Fibroblast of skin of abdomen (primary cell): ENCODE data around the gene PBLD.
"Not testable (repeated sequence)": the region's sequence is repeated elsewhere in the genome, so short reads cannot be mapped to it uniquely, and the experiment has no call there.

ENCODE experiments used
- DNase-seq: peaks from one replicate; pipeline ENCODE4 v3.0.0-alpha.2; 2013

The PBLD gene

DNA sequence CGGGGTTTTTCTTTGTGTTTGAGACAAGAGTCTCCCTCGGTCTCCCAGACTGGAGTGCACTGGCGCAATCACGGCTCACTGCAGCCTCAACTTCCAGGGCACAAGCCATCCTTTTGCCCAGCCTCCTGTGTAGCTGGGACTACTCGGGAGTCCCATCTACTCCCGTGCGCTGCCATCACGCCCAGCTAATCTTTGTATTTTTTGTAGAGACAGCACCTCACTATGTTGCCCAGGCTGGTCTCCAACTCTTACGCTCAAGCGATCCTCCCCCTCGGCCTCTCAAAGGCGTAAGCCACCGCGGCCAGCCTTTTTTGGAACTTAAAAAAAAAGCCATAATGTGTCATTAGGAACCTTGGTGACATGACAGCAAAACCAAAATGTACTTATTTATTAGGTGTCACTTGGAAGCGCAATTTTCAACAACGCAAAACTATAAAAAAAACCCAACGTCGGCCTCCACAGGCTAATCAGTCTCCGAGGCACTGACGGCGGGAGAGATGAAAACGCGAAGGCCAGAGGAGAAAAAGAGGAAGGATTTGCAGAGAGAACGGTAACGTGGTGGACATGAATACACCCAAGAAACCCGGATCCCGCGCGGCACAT lies 1.8 kb downstream of the PBLD start:
- DNase-seq, result peak; percentile 20

DNA sequence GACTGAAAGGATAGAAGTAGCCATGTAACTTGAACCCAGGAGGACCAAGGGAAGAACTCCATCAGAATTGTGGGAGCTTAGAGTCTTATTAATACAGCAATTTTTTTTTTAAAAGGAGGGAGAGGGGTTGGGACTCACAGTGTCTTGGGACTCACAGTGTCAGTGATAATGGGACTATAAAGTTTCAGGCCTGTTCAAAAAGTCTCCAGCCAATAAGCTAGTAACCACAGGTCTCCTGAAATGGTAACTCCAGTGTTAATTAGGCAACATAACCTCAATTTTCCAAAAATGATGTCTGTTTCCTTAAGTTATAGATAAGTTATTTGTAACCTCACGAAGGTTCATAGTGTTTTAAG lies 3.2 kb downstream of the PBLD start:
- no peak for DNase-seq

DNA sequence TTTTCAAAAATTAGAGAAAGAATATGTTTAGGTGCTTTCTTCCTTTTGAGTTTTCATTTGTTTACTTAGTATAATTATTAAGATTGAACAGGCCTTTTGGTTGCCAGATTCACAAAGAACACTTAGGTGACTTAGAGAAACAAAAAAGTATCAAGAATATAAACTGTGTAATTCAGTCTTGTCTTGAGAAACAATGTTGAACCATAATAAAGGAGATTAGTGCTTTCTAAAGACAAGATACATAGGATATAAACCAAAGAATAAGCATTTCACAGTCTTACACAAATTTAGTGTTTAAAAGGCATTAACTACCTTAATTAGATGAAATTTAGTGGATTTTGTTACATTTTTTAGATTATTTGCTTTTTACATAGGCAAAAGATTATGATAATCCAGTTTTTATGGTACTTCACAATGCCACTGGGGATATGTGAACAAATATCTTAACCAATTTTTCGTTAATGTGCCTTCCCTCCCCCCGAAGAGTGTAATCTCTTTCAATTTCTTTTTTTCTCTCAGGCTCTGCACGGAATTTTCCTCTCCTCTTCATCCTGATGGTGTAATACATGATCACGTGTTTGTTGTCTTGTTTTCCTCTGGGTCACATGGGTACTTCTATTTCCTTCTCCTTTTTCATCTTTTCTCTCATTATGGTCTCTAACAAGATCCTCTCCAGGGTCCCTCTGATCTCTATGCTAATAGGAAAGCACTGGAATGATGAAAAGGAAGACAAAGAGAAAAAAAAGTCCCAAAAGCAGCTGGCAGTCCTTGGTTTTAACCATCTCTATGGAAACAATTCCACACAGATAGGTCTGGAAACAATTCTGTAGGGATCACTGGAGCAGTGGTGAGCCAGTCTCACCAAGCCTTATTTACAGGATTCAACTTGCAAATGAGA lies 4.6 kb downstream of the PBLD start:
- peak; percentile 66 for DNase-seq

DNA sequence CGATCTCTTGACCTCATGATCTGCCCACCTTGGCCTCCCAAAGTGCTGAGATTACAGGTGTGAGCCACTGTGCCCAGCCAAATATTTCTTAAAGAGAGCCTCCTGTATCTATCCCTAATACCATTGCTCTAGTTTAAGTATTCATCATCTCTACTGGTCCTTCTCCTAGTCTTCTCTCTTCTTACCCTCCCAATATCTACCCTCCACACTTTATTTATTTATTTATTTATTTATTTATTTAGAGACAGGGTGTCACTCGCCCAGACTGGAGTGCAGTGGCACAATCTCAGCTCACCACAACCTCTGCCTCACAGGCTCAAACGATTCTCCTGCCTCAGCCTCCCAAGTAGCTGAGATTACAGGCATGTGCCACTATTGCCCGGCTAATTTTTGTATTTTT lies 8.3 kb downstream of the PBLD start:
- DNase-seq, result not testable (repeated sequence)

DNA sequence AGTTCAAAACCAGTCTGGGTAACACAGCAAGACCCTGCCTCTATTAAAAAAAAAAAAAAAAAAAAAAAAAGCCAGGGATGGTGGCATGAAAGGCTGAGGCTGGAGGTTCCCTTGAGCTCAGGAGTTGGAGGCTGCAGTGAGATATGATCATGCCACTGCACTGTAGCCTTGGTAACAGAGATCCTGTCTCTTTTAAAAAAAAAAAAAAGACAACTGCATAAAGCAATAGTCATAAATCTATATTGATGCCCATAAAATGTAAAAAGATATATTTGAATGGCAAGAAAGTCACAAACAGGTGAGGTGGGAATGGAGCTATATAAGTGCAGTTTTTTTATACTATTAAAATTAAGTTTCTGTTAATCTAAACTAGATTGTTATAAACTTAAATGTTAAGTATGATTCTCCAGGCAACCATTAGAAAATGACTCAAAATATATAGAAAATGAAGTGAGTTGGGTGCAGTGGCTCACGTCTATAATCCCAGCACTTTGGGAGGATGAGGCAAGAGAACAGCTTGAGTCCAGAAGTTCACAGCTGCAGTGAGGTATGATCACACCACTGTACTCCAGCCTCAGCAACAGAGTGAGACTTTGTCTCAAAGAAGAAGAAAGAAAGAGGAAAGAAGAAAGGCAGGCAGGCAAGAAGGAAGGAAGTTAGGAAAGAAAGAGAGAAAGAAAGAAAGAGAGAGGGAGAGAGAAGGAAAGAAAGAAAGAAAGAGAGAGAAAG lies 14.2 kb downstream of the PBLD start:
- no peak for DNase-seq

DNA sequence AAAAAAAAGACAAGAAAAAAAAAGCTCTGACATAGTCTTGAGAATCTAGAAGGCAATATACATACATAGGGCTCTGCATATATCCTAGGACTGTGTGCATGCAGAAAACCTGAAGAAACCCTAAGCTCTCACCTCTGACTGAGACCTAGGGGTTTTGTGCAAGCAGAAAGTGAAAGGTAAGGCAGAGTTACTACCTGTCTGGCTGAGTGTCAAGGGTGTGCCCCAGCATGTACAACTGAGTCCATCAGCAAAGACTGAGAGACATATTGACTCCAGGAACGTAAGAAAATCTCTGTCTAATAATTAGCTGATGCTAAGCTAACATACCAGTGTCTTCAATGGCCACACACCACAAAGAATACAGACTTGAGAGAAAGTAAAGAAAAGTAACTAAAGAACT lies 17.1 kb downstream of the PBLD start:
- no peak for DNase-seq

DNA sequence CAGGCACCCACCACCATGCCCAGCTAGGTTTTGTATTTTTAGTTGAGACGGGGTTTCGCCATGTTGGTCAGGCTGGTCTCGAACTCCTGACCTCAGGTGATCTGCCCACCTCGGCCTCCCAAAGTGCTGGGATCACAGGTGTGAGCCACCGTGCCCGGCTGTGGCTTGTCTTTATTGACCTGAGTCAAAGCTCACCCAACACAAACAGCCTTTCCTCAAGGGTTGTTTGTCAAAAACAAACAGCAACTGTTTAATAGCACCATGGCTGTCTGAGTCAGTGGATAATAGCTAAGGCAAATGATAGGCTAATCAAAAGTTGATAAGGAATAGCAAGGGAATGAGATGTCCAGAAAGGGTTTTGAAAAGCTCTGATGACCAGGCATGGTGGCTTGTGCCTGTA lies 17.8 kb downstream of the PBLD start:
- not testable (repeated sequence) for DNase-seq

DNA sequence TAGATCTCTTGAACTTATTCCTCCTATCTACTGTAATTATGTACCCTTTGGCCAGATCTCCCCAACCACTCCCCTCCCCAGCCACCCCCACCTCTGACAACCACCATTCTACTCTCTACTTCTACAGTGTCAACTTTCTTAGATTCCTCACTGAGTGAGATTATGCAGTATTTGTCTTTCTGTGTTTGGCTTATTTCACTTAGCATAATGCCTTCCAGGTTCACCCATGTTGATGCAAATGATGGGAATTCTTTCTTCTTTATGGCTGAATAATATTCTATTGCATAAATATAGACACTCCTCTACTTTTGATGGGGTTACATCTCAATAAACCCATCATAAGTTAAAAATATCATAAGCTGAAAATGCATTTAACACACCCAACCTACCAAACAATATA lies 22.2 kb downstream of the PBLD start:
- DNase-seq, result no peak

DNA sequence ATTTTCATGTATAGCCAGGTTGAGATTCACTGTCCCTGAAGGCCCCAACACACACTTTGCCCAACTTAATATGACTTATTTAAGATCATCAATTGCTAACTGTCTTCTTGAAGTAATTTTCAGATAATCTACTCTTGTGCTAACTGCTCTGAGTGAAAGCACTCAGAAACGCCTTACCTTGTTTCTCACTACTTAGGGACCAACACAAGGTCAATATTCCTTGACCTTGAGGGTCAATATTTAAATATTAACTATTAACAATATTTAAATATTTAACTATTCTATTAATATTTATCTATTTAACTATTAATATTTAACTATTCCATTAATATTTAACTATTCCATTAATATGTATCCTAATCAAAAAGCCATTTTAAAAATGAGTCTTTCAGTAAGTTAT lies 26.9 kb downstream of the PBLD start:
- no peak for DNase-seq

DNA sequence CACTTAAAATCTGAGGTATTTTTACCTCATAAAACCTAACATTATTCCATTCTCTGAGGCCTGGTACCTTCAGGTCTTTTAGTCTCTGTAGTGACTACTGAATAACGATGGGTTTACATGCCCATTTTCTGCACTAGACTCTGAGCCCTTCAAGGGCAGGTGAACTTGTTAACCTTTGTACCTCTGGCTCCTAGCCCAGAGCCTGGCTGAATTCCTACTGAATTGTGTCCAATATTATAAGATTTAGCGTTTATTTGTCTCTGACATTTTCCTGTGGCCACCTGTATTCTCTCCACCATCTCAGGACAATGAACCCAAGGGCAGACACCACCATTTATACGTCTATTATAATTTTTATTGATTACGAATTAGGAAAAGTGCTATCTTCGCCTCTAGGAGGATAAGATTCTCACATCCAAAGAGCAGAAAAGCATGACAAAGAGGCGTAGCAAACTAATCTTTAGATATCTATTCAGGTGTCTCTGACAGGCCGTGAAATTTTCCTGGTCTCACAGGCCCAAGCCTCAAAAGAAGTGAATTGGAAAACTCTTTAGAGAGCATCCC lies 28.8 kb downstream of the PBLD start:
- no peak for DNase-seq

DNA sequence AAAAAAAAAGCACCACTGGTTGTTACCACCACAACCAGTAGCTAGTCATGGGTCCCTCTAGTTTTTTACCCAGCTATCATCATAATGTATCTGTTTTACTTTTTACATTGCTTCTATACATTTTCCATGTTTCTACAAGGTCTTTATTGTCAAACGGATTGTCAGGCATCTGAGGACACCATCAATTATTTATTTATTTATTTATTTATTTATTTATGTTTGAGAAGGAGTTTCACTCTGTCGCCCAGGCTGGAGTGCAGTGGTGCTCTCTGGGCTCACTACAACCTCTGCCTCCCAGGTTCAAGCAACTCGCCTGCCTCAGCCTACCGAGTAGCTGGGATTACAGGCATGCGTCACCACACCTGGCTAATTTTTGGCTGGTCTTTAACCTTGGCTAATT lies 29.9 kb downstream of the PBLD start:
- DNase-seq, result no peak

DNA sequence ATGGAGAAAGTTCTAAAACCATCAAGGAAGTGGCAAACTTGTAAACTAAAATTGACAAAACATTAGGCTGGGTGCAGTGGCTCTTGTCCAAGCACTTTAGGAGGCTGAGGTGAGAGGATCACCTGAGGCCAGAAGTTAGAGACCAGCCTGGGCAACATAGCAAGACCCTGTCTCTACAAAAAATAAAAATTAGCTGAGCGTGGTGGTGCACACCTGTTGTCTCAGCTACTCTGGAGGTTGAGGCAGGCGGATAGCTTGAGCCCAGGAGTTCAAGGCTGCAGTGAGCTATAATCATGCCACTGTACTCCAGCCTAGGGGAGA lies 30.3 kb downstream of the PBLD start:
- no peak for DNase-seq

DNA sequence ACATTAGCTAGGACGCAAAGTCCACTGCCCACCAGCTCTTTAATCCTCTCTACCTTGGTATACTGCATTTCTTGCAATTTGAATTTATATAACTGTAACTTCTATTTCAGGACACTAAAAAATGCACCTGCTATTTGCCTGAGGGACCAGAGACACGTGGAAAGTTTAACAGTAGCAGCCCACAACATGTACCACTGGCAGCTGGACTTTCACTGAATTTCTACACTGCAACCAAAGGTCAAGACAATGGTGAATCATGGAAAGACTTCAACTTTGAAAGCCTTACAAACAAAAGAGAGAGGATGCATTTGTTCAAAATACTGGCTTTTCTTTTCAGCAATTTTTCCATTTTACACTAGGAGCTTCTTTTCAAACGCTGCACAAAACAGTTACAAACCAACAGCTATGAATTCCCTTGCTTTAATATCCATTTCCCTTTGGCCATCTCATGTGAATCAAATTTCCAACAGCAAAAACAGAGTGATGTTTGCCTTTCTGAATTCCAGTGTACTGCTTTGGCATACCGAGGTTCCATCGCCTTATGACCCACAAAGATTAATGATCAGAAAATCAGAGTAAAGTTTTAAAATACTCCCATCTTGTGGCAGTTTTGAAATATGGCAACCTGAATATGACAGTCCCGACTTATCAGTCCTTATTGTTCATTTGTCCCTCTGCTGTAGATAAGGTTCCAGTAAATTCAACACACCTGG lies 30.8 kb downstream of the PBLD start:
- peak; percentile 63 for DNase-seq

DNA sequence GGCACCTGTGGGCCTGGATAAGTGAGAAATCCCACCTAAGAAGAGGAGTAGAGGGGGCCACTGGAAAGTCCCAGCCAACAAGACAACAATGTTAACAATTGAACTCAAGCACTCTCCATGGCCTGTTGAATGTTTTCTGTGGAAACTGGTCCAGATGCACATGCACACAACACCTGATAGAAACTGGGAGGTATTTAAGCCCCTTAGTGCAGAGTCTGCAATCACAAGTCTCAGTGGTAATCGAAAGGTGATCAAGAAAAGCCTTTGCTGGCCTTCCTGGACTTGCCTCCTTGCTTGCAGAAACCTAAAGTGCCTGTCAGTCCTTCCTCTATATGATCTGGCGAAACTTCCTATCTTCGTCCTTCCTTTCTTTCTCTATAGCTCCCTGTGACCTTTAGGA lies 31.4 kb downstream of the PBLD start:
- no peak for DNase-seq

DNA sequence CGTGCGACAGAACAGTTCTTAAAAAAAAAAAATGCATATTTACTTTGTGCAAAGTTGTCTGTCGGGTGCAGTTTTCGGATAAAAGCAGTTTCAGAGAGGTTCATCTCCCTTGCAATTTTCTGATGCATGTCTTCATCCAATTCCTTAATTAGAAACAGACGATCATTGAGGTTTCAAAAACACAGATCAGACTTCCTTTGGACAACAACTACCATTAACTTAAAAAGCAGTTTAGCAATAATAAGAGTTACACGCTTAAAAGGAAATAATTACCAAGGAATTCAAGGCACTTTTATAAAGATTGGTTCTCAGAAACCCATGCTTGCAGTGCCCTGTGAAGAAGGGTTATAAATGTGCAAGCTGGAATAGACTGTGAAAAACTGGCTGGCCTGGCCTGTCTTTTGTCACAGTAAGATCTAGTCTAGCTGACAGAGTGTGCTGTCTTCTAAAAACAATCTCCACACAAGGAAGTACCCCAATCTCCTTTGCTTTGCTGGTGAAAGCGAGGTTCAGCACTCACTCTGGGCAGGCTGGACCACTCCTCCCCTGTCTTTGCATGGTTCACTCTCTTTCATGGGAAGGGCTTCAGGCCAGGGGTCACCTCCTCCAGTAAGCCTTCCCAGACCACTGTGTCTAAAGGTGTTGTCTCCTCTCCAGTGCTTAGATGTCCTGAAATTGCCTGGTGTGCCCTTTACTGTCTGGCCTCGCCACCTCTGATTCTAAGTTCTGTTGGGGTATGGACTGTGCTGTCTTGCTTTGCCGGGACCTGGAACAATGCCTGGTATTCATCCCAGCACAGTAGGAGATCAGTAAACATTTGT lies 35.7 kb downstream of the PBLD start:
- DNase-seq, result peak; percentile 52

DNA sequence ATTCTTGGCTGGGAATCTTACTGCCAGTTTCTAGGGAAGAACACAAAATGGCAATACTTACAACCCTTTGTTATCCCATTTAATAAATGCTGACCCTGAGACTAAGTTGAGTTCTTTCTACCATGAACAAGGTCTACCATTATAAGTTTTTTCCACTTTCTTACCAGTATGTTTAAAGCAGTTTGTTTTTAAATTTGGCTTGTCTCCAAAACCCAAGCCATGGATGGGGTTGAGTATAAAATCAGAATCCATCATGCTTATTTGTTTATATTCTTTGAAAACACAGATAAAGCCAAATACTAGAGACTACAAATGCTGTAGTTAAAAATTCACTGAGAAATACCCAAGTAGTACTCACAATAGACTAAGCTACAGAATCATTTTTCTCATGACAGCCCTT lies 42.0 kb downstream of the PBLD start:
- no peak for DNase-seq

DNA sequence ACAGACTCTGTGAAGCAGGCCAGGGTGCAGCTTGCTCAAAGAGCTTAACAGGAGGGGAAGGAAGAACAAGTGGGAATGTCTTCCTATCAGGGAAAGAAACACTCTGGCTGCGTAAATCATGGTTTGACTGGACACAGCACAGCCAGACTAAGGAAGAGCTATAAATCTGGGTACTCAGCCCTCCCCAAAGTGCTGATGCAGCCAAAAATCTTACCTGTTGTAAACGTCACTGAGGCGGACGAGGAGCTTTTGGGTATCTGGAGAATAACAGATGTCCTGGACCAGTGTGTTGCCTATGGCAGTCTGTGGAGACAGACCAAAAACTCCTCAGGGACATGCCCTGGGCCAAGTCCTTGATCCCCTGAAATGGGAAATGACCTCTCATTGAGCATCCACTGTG lies 44.0 kb downstream of the PBLD start:
- no peak for DNase-seq

DNA sequence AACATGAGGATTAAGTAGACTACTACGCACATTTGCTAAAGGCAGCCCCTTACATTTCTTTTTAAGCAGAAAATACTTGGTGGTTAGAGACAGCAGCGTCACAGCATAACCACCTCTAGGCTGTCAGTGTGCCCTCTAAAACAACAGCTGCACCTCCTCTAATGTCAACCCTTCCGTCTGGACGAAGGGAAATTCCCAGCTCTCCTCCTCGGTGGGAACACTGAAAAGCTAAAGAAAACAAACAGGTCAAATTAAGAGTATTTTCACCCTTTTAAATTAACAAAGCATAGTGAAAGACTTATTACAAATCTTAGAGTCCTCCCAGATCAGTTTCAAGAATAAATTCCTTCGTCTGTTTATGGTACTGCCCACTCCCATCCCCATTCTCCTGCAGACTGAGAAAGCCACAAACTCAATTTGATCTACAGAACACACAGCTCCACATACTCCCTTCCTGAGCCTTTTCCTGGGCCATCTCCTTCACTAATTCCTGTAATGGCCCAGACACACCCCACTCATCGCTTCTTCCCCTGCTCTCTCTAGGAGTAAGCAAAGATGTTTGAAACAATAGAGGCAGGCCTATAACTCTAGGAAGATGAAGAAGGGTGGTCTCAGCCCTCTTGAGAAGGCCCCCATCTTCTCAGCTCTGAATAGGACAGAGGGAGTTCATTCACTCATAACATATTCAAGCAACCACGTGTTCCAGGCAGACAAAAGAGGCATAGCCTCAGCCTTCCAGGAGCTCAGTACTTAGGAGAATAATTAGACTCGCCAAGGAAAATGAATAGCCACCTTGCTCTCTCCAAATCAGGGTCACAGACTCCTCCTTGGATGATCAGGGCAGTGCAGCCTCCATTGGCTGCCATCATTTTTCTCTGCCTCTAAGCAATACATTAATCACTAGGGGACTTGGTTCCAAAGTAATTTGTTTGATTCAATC lies 48.4 kb downstream of the PBLD start:
- no peak for DNase-seq

DNA sequence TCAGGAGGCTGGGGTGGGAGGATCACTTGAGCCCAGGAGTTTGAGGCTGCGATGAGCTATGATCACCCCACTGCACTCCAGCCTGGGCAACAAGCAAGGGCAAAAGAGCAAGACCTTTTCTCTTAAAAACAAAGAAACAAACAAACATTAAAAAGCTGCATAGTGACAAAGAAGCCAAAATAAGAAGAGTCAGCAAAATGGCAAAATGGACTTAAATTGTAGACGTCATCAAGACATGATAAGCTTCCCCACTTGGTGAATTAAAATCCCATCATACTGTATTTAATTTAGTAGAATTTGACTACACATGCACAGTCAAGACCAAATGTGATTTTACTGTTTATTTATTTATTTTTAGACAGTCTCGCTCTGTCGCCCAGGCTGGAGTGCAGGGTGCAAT lies 52.0 kb downstream of the PBLD start:
- no peak for DNase-seq

DNA sequence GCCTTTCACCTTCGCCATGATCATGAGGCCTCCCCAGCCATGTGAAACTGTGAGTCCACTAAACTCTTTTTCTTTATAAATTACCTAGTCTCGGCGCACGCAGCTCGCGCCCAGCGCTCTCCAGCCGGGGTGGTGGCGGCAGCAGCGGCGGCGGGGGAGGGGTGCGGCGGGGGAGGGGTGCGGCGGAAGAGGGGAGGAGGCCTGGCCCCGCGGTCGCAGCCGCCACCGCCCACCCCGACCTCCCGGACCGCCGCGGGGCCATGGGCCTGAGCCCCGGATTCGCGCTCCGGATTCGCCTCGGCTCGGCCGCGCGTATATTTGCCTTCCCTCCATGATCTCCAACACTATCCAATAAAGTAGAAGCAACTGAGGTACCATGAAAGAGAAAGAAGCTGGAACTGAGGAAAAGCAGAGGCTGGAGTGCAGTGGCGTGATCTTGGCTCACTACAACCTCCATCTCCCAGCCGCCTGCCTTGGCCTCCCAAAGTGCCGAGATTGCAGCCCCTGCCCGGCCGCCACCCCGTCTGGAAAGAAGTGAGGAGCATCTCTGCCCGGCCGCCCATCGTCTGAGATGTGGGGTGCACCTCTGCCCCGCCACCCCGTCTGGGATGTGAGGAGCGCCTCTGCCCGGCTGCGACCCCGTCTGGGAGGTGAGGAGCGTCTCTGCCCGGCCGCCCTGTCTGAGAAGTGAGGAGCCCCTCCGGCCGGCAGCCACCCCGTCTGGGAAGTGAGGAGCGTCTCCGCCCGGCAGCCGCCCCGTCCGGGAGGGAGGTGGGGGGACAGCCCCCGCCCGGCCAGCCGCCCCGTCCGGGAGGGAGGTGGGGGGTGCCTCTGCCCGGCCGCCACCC lies 53.6 kb downstream of the PBLD start:
- not testable (repeated sequence) for DNase-seq
